H9 (cell line): ENCODE results near the gene DNAI2. TPM values are rescaled to one million over a fixed set of nuclear protein-coding genes. Genes with fewer than 3 reads are reported as not detected.

Experiments used
- DNase-seq: peaks from one replicate; pipeline ENCODE4 v3.0.0-alpha.2; 2017
- H2AFZ ChIP-seq: one replicate; pipeline ENCODE4 v1.6.1; 2013; ENCODE audit warnings: mild to moderate bottlenecking, low read length, control low read depth, moderate library complexity
- H2AK5ac ChIP-seq: 2 replicates; pipeline ENCODE4 v1.6.1; 2013; ENCODE audit warnings: low read length, control low read depth, mixed read lengths; ENCODE audit not compliant: insufficient read length
- H2BK120ac ChIP-seq: one replicate; pipeline ENCODE4 v1.6.1; 2013; ENCODE audit warnings: low read depth, mild to moderate bottlenecking, low read length, control low read depth, inconsistent platforms; ENCODE audit not compliant: poor library complexity, severe bottlenecking
- H2BK12ac ChIP-seq: 2 replicates; pipeline ENCODE4 v1.6.1; 2013; ENCODE audit warnings: low read length, control low read depth, mixed read lengths, low read depth; ENCODE audit not compliant: insufficient read length
- H2BK15ac ChIP-seq: 2 replicates; pipeline ENCODE4 v1.6.1; 2013; ENCODE audit warnings: low read depth, low read length, control low read depth
- H2BK20ac ChIP-seq: one replicate; pipeline ENCODE4 v1.6.1; 2013; ENCODE audit warnings: low read depth, mild to moderate bottlenecking, low read length, control low read depth, inconsistent platforms; ENCODE audit not compliant: poor library complexity, severe bottlenecking
- H2BK5ac ChIP-seq: 2 replicates; pipeline ENCODE4 v1.6.1; 2013; ENCODE audit warnings: low read length, control low read depth, mixed read lengths; ENCODE audit not compliant: insufficient read length
- H3K14ac ChIP-seq: 2 replicates; pipeline ENCODE4 v1.6.1; 2013; ENCODE audit warnings: low read length, control low read depth; ENCODE audit not compliant: insufficient read depth
- H3K18ac ChIP-seq: 2 replicates; pipeline ENCODE4 v1.6.1; 2013; ENCODE audit warnings: low read depth, mild to moderate bottlenecking, mixed read lengths, low read length, control low read depth; ENCODE audit not compliant: insufficient read length
- H3K23ac ChIP-seq: 2 replicates; pipeline ENCODE4 v1.6.1; 2013; ENCODE audit warnings: low read length, control low read depth, mixed read lengths, low read depth; ENCODE audit not compliant: insufficient read length
- H3K23me2 ChIP-seq: 2 replicates; pipeline ENCODE4 v1.6.1; 2013; ENCODE audit warnings: low read depth, mild to moderate bottlenecking, mixed read lengths, low read length, control low read depth; ENCODE audit not compliant: insufficient read length, poor library complexity, severe bottlenecking
- H3K27ac ChIP-seq: 2 replicates; pipeline ENCODE4 v1.5.1; 2013; ENCODE audit warnings: low read length, control low read depth, mixed read lengths, low read depth; ENCODE audit not compliant: insufficient read length
- H3K27me3 ChIP-seq: 2 replicates; pipeline ENCODE4 v1.6.1; 2013; ENCODE audit warnings: low read length, control low read depth, inconsistent platforms; ENCODE audit not compliant: insufficient read depth
- H3K4ac ChIP-seq: 2 replicates; pipeline ENCODE4 v1.6.1; 2013; ENCODE audit warnings: low read depth, mild to moderate bottlenecking, control low read depth, inconsistent platforms, low read length, moderate library complexity
- H3K4me1 ChIP-seq: 2 replicates; pipeline ENCODE4 v1.6.1; 2013; ENCODE audit warnings: low read length, control low read depth, inconsistent platforms; ENCODE audit not compliant: insufficient read depth
- H3K4me2 ChIP-seq: 2 replicates; pipeline ENCODE4 v1.6.1; 2013; ENCODE audit warnings: low read length, control low read depth, mixed read lengths; ENCODE audit not compliant: insufficient read length, insufficient read depth
- H3K56ac ChIP-seq: 2 replicates; pipeline ENCODE4 v1.6.1; 2013; ENCODE audit warnings: low read depth, mild to moderate bottlenecking, mixed read lengths, low read length, control low read depth; ENCODE audit not compliant: insufficient read length
- H3K79me1 ChIP-seq: 2 replicates; pipeline ENCODE4 v1.6.1; 2013; ENCODE audit warnings: low read depth, mild to moderate bottlenecking, moderate library complexity, low read length, control low read depth, inconsistent platforms; ENCODE audit not compliant: insufficient read depth, poor library complexity, severe bottlenecking
- H3K79me2 ChIP-seq: 2 replicates; pipeline ENCODE4 v1.6.1; 2013; ENCODE audit warnings: low read length, control low read depth, inconsistent platforms; ENCODE audit not compliant: insufficient read depth
- H3K9ac ChIP-seq: 2 replicates; pipeline ENCODE4 v1.6.1; 2013; ENCODE audit warnings: low read length, control low read depth, mixed read lengths; ENCODE audit not compliant: insufficient read length; ENCODE audit errors: extremely low read depth
- H3K9me3 ChIP-seq: one replicate; pipeline ENCODE4 v1.6.1; 2013; ENCODE audit warnings: low read depth, low read length, inconsistent platforms; ENCODE audit not compliant: control insufficient read depth
- H3T11ph ChIP-seq: one replicate; pipeline ENCODE4 v1.6.1; 2013; ENCODE audit warnings: mild to moderate bottlenecking, low read length, control low read depth, inconsistent platforms
- H4K20me1 ChIP-seq: one replicate; pipeline ENCODE4 v1.6.1; 2013; ENCODE audit not compliant: control insufficient read depth, insufficient read length, insufficient read depth
- H4K5ac ChIP-seq: 2 replicates; pipeline ENCODE4 v1.6.1; 2013; ENCODE audit warnings: low read depth, mild to moderate bottlenecking, mixed read lengths, low read length, control low read depth; ENCODE audit not compliant: insufficient read length
- H4K8ac ChIP-seq: replicated peaks from 2 replicates; pipeline ENCODE4 v1.6.1; 2013; ENCODE audit warnings: low read length, control low read depth, mixed read lengths, low read depth; ENCODE audit not compliant: insufficient read length
- H4K91ac ChIP-seq: 2 replicates; pipeline ENCODE4 v1.6.1; 2013; ENCODE audit warnings: low read depth, mild to moderate bottlenecking, moderate library complexity, mixed read lengths, low read length, control low read depth; ENCODE audit not compliant: insufficient read length
- H3K27ac Mint-ChIP-seq, 3 experiments: 2 replicates in 2 of 3; 3 replicates in 1 of 3; pipeline ENCODE4 v1.8.0; 2020 to 2021; ENCODE audit warnings: mixed read lengths in 3 of 3, mild to moderate bottlenecking in 1 of 3, moderate library complexity in 1 of 3
- H3K27me3 Mint-ChIP-seq: 2 replicates; pipeline ENCODE4 v1.8.0; 2021; ENCODE audit warnings: low read depth, mild to moderate bottlenecking, moderate library complexity, mixed read lengths
- H3K36me3 Mint-ChIP-seq, 3 experiments: 2 replicates in 2 of 3; 3 replicates in 1 of 3; pipeline ENCODE4 v1.8.0; 2020 to 2021; ENCODE audit warnings: low read depth in 3 of 3, mixed read lengths in 3 of 3; ENCODE audit not compliant: insufficient read depth in 1 of 3
- H3K4me1 Mint-ChIP-seq, 2 experiments: 2 replicates each; pipeline ENCODE4 v1.8.0; 2020; ENCODE audit warnings: mixed read lengths in 2 of 2
- H3K4me3 Mint-ChIP-seq, 2 experiments: 2 replicates in 1 of 2; 3 replicates in 1 of 2; pipeline ENCODE4 v1.8.0; 2020 to 2021; ENCODE audit warnings: mild to moderate bottlenecking in 2 of 2, mixed read lengths in 2 of 2, moderate library complexity in 1 of 2
- H3K9me3 Mint-ChIP-seq, 2 experiments: 2 replicates in 1 of 2; 3 replicates in 1 of 2; pipeline ENCODE4 v1.8.0; 2020; ENCODE audit warnings: mild to moderate bottlenecking in 2 of 2, mixed read lengths in 2 of 2, moderate library complexity in 1 of 2
- CTCF ChIP-seq: fragments of 200-600 bp; sonication (generic); conservative IDR thresholded peaks from 3 replicates; pipeline ENCODE4 v1.8.0; 2021; ENCODE audit warnings: antibody characterized with exemption, mild to moderate bottlenecking
- WGBS: extraction: QIAGEN DNeasy Blood & Tissue Kit; methylation state at CpG from one replicate; pipeline ENCODE4 v1.1.7; 2013; ENCODE audit warnings: missing lambda C conversion rate, low lambda C conversion rate, mixed read lengths; ENCODE audit not compliant: insufficient read length; ENCODE audit errors: extremely low coverage; 5-methylcytosine and 5-hydroxymethylcytosine counted together
- total RNA-seq: library from RNA; stranded (reverse); gene quantifications from 2 replicates; pipeline ENCODE4 v1.2.1, GENCODE V29; 2021

The DNAI2 gene
- total RNA-seq, 1 experiment from 2014 or later, result not detected

GRCh38 chr17:74259667-74260524 is 14.1 kb upstream of the DNAI2 start:
- H3K79me2 ChIP-seq, result no peaks in the 10 kb centered on the region
- DNase-seq, result peak; percentile 63
- H4K91ac ChIP-seq, result no peak overlapping the region
- H3K27me3 ChIP-seq, result no peaks in the 10 kb centered on the region
- Mint-ChIP-seq H3K4me3 (peak overlapping the region; percentile 17 to 32; a peak in 2 of 5 replicates), H3K36me3 (no peaks in the 10 kb centered on the region), H3K27me3 (peaks cover 16% of the 10 kb centered on the region), H3K9me3 (no peaks in the 10 kb centered on the region), H3K27ac (peak overlapping the region in 2 of 3 experiments; percentile 36 to 44; a peak in 1 of 7 replicates), H3K4me1 (peaks cover 18 to 22% of the 10 kb centered on the region in 2 experiments)
- no peak overlapping the region for H4K5ac ChIP-seq
- no peaks in the 10 kb centered on the region for H3K79me1 ChIP-seq
- peak overlapping the region; percentile 6 for H3K4me2 ChIP-seq
- H3K4me1 ChIP-seq, result peaks cover 4% of the 10 kb centered on the region; the same call in 1 of the 2 replicates
- H2BK15ac ChIP-seq, result no peak overlapping the region
- H3K18ac ChIP-seq, result peak overlapping the region; percentile 7
- no peak overlapping the region for H3K9ac ChIP-seq
- H2BK20ac ChIP-seq, result no peak overlapping the region
- H3K14ac ChIP-seq, result peak overlapping the region; percentile 82
- no peak overlapping the region for H3T11ph ChIP-seq
- no peak overlapping the region for H3K27ac ChIP-seq
- H4K20me1 ChIP-seq, result no peaks in the 10 kb centered on the region
- TF ChIP-seq CTCF, result peak; percentile 39; the same call in 2 of the 3 replicates
- no peaks in the 10 kb centered on the region for H3K9me3 ChIP-seq
- whole genome bisulfite sequencing, result no CpG with 5 or more reads among the region's 21 CpGs
- H3K56ac ChIP-seq, result no peak overlapping the region
- no peak overlapping the region for H2BK5ac ChIP-seq
- H2BK120ac ChIP-seq, result no peak overlapping the region
- H3K23me2 ChIP-seq, result peaks cover 3% of the 10 kb centered on the region
- H2BK12ac ChIP-seq, result no peak overlapping the region
- H3K4ac ChIP-seq, result no peak overlapping the region
- H2AFZ ChIP-seq, result no peak overlapping the region
- no peak overlapping the region for H4K8ac ChIP-seq
- H3K23ac ChIP-seq, result no peak overlapping the region
- H2AK5ac ChIP-seq, result no peak overlapping the region
